ENCODE results near the gene TMEM123. TPM values are rescaled to one million over a fixed set of nuclear protein-coding genes. Genes with fewer than 3 reads are reported as not detected.

The TMEM123 gene
- total and polyA plus RNA-seq, 10 of the 15 experiments (the other 5 are each of a cell fraction or from before 2014, with no cell fraction given) = 35.1 to 667 (median 123) TPM

GRCh38 chr11:102488208-102488607 is 35.6 kb upstream of the TMEM123 start (continued):
- TF ChIP-seq ATF2 (IDR thresholded peaks at IDR 0.05; ENCODE audit: low read length) (peak; percentile 41; the same call in 1 of the 2 replicates), SPI1 (IDR thresholded peaks at IDR 0.05; ENCODE audit: borderline replicate concordance, insufficient read depth, low read depth, low read length) (no peak), BRCA1 (IDR thresholded peaks at IDR 0.05; ENCODE audit: low read depth, low read length) (no peak), REST (IDR thresholded peaks at IDR 0.05; ENCODE audit: low read depth, low read length) (no peak), IRF3 (IDR thresholded peaks at IDR 0.05) (no peak), FOXM1 (IDR thresholded peaks at IDR 0.05; ENCODE audit: low read depth, low read length) (0 out of 2 replicates have a peak, but pooled peaks have one; percentile 36), ETV6 (conservative IDR thresholded peaks at IDR 0.05 in 1 of 2, IDR thresholded peaks at IDR 0.05 in 1 of 2; ENCODE audit: borderline replicate concordance in 1 of 2, low read depth in 1 of 2) (no peak; a peak in 1 of 4 replicates), NR2F1 (conservative IDR thresholded peaks at IDR 0.05) (no peak), SREBF1 (IDR thresholded peaks at IDR 0.05; ENCODE audit: low read length) (no peak), TCF7 (IDR thresholded peaks at IDR 0.05; ENCODE audit: borderline replicate concordance) (peak; percentile 54; the same call in 1 of the 2 replicates), IKZF2 (IDR thresholded peaks at IDR 0.05) (no peak), NKRF (conservative IDR thresholded peaks at IDR 0.05) (no peak), ZBTB40 (IDR thresholded peaks at IDR 0.05; ENCODE audit: borderline replicate concordance) (no peak), TCF12 (IDR thresholded peaks at IDR 0.05; ENCODE audit: low read depth, low read length) (no peak), HDAC2 (IDR thresholded peaks at IDR 0.05) (no peak), HSF1 (IDR thresholded peaks at IDR 0.05; ENCODE audit: low read depth, low read length) (no peak), JUNB (IDR thresholded peaks at IDR 0.05) (peak; percentile 69)

Data from GM12878 (cell line).